Stimulated activated CD4-positive, alpha-beta T cell treated with anti-CD3 and anti-CD28 coated beads, Interleukin-2, amount 100 ng/mL, for 4 hours (primary cell): ENCODE results near the gene GRID1.
"Not testable (repeated sequence)": the region's sequence is repeated elsewhere in the genome, so short reads cannot be mapped to it uniquely, and the experiment has no call there.

Source experiments
- DNase-seq: peaks from one replicate; pipeline ENCODE4 v3.0.0-alpha.2; 2020; ENCODE audit warnings: low read depth

The GRID1 gene

DNA sequence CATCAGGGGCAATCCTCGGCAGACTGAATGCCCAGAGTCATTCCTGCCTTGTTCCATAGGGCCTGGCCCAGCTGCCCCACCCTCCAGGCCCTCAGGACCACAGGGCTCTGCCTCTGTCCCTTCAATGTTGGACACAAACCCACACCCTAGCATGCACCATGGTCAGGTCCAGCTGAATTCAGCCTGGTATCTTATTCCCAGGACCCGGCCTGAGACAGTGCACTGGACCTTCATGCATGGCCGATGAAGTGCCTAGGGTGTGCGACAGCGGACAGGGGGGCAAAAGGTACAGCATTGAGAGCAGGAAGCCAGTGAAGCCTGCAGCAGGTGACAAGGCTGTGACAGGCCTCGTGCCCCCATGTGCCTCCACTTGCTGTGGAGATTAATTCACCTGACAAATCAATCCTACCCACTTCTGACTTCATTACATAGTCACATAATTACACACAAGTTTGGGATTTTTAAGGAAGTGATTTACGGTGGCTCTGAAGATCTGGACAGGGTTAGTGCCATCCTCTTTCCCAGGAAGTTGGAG, 261.9 kb downstream of the GRID1 start:
- no peak for DNase-seq

- no peak for DNase-seq
Observed at GRCh38 chr10:86104156-86104555, 262.4 kb downstream of the GRID1 start.

DNA sequence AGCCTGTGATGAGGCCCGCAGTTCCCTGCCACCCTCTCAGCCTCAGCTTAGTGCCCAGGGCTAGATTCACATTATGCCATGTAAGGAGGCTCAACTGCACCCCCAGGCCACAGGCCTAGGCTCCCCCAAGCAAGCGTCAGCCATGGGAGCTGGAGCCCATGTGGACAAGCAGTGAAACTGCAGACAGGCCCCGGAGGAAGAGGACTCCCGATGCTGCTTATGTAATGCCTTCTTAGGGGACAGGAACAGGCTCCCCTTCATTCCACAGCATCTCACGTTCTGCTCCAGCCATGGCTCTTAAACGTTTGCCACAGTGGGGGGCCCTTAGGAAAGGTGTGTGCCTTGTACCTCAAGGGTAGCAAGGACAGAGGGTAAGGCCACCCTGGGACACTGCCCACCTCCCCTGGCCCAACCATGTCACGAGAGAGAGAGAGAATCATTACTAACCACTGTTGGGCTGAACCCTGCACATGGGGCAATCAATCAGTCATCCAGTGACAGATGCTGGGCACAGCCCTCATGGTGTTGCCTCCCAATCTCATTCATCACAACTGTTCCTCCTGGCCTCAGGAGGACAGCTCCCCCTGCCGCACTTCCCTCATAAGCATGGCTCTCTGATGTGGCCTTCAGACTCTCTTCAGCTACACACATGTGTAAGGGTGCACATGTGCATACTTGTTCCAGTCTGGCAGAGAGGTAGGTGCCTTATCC, 263.0 kb downstream of the GRID1 start:
- DNase-seq: no peak

DNA sequence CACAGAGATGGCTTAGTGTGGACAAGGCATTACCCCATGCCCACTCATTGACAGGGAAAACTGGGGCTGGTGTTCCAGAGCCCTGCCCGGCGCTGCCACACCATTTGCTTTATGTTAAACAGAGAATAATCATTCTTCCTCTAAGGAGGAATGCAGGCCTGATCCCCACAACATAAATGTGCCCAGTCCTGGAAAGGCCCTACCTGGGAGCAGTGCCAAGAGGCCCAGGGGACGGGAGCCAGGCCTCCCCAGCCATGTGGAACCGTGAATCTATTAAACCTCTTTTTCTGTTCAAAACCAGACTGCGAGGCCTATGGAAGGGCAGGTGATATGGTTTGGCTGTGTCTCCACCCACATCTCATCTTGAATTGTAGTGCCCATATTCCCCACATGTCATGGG, 264.1 kb downstream of the GRID1 start:
- DNase-seq: no peak

GRCh38 chr10:86102031-86102430, 264.6 kb downstream of the GRID1 start:
- no peak for DNase-seq

GRCh38 chr10:86100581-86101061, 266.0 kb downstream of the GRID1 start:
- no peak for DNase-seq

DNA sequence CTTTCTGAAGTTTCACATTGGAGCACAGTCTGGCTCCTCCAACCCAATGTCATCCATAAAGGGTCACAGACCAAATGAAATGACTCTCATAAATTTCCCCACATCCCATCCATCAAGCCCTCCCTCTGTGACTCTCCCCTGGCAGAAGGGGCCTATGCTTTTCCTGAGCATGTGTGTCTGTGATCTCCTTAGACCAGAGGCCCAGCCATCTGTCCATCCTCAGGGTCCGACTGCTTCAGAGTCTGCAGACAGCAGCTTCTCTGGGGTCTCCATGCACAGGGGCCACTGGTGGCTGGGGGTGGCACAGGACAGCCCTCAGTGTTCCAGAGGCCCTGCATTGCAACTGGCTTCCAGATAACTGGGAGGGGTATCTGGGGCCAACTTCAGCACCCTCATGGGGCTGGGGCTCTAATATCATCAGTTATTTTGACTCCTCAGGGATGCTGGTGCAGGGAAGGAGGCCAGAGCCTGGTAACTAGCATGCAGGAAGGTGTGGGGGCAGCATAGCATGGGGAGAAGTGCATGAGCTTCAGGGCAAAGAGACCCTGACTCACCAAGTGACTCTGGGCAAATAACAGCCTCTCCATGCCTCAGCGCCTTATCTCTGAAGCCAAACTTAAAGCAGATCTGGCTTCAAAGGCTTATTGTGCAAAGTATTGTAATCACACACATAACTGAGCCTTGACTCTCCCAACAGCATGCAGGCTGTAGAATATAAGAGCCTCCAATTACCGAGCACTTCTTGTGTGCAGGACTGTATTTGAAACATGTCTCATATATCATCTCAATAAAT, 266.9 kb downstream of the GRID1 start:
- no peak for DNase-seq

DNA sequence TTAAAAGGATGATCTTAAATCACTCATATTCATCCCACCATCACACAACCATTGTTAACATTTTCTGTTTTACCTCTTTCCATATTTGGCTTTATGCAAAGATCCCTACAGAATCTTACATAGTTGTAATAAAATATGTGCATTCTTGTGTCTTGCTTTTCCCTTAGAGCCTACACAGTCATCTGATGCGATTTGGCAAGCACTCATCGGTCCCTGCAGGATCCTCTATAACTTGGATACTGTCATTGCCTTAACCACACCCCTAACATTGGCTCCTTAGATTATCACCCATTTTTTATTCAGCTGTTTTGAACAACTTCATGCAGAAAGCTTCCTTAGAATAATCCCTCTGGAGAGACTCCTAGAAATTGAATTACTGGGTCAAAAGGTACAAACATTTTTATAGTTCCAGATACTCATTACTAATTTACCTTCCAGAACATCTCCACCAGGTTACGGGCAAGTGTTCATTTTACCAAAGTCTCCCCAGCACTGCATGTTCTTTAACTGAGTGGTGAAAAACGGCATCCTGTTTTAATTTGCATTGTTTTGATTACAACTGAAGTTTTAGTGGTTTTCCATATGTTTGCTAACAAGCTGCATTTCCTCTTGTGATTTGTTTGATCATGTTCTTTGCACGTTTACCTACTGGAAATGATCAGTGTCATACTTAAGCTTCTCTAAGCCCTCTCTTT, 268.3 kb downstream of the GRID1 start:
- DNase-seq: no peak

- not testable (repeated sequence) for DNase-seq
Observed at GRCh38 chr10:86095061-86095460, 271.5 kb downstream of the GRID1 start.

- DNase-seq: not testable (repeated sequence)
Observed at GRCh38 chr10:86092311-86092710, 274.3 kb downstream of the GRID1 start.

- no peak for DNase-seq
Observed at GRCh38 chr10:86091216-86091615, 275.4 kb downstream of the GRID1 start.

DNA sequence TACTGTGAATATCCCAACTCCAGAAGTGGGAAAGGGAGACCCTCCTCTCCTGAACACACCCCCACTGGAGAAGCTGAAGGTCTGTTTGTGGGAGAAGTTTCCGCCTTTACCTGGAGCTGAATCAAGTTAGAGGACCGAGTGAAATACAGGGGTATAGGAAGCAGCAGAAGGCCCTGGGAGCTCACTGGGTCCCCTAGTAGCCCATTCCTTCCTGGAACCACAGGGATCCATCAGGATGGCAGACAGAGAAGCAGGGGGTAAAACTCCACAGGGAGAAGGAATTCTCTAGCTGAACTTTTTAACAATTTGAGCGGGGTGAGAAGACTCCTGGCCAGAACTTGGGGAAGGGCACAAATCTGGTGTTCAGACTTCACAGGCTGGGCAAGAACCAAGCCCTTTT, 275.8 kb downstream of the GRID1 start:
- DNase-seq: no peak

DNA sequence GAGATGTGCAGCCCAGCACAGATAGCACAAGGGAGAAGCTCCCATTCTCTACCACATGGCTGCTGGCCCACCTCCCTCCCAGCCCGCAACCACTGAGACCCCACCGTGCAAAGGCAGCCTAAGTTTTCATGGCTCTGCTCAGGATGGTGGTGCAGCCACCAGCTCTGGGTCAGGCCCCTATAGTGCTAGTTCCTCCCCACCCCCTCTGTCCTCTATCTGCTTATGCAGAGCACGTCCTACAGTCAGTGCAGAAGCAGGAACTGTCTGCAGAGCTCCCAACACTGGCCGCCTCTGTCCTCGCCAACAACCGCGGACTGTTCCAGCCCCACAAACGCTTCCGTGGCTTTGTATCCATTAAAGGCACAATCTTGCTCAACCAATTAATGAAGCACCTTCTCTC, 278.9 kb downstream of the GRID1 start:
- DNase-seq: no peak

- DNase-seq: no peak
Observed at GRCh38 chr10:86086418-86086817, 280.2 kb downstream of the GRID1 start.

- DNase-seq: no peak
Observed at GRCh38 chr10:86085686-86086085, 280.9 kb downstream of the GRID1 start.

DNA sequence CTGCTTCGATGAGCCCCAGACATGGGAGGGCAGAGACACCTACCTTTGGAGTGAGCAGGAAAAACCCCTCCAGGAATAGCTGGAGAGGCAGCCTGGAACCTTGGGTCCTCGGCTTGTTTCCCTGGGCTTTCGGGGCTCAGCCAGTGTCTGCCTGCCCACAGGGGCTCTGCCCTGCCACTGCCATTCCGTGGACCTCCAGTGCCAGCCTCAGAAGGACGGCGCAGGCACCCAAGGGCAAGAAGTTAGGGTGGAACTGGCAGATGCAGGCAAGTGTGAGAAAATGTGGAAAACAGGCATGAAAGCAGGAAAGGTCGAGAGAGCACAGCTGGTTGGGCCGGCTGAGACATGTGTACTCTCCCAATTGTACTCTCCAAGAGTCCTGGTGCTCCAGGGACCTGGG, 281.5 kb downstream of the GRID1 start:
- no peak for DNase-seq

- no peak for DNase-seq
Observed at GRCh38 chr10:86084585-86084984, 282.0 kb downstream of the GRID1 start.

DNA sequence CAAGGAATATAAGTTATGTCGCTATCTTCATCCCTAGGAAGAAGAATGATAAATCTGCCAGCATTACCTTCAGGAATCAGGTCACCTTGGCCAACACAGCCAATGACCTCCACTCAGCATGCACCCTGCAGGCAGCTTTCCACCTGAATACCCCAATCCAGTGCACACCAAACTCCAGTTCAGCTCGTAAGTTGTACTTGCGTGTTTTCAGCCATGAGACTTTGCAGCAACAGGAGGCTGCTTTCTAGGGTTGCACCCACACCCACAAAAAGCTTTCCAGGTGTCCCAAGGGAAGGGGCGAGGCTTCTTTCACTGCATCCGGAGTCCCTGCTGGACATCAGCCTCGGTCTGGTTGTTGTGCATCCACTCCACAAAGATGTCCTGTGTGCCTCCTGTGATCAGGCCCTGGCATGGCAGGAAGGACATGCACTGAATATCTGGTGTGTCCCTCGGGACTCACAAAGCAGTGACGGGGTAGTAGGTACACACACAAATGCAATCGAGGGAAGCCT, 282.9 kb downstream of the GRID1 start:
- no peak for DNase-seq

DNA sequence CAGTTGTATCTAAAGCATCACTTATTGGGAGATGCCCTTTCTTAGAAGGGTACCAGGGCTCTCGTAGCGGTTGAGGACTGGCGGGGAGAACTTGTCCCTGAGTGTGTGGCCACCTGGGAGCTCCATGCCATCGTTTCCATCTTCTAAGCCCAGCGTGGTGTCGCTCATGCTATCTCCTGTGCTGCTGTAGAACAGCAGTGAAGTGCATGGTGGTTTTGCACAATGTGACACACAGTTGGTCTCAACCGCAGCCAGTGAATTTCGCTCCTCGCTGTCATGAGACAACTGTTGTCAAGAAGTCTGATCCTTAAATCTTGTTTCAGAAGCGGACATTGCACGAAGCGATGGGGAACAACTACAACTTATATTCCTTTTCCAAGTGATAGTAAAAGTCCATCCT, 283.4 kb downstream of the GRID1 start:
- DNase-seq: no peak

DNA sequence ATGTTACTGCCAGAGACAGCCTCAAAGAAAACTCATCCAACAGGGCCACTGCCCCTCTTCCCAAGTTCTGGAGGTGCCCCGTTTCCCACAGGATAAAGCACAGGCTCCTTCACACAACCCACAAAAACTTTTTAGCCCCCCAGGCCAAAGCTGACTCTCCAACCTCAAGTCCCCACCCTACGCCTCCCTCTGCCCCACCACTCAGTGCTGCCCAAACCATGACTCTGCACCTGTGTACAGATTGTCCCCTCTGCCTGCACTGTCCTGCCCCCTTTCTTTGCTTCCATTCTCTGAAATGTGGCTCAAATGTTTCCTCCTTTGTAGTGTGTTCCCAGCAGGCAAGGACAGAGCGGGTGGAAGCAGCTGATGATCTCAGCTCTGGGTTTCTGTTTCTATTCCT, 284.0 kb downstream of the GRID1 start:
- DNase-seq: no peak

DNA sequence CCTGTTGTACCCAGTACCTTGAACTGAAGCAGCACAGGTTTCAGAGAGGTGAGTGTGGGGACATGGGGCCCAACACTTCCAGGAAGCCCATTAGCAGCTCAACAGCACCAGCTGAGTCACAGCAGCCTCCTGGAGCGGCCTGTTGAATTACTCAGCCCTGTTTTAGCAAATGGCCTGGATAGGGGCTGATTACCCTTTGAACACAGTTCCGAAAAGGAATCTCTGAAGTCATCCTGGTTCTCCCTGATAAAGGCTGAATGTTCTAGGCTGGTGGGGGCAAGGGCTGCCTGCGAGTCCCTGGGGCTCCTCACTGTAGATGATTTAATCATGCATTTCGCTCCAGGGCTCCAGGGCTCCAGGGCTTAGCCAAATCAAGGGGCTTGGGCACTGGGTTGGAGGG, 287.5 kb downstream of the GRID1 start:
- DNase-seq: no peak

GRCh38 chr10:86078639-86079035, 288.0 kb downstream of the GRID1 start:
- no peak for DNase-seq
